MM.1S (cell line): ENCODE measurements around the gene OVOL3.

ENCODE experiments used
- DNase-seq: peaks from one replicate; pipeline ENCODE4 v3.0.0-alpha.2; 2015
- H2AFZ ChIP-seq: fragments of 300-600 bp; sonication (generic); 2 replicates; pipeline ENCODE4 v1.6.0; 2016; ENCODE audit warnings: antibody characterized with exemption, low read length
- H3F3A ChIP-seq: fragments of 300-600 bp; sonication (generic); 2 replicates; pipeline ENCODE4 v1.6.1; 2016; ENCODE audit warnings: mild to moderate bottlenecking, antibody characterized with exemption, low read length, moderate library complexity, mixed read lengths; ENCODE audit not compliant: insufficient read depth
- H3K27ac ChIP-seq: fragments of 300-600 bp; sonication (generic); 2 replicates; pipeline ENCODE4 v1.5.1; 2016; ENCODE audit warnings: mild to moderate bottlenecking, low read length
- H3K27me3 ChIP-seq: fragments of 300-600 bp; sonication (generic); replicated peaks from 2 replicates; pipeline ENCODE4 v1.6.0; 2016; ENCODE audit warnings: low read length; ENCODE audit not compliant: insufficient read depth
- H3K36me3 ChIP-seq: fragments of 300-600 bp; sonication (generic); replicated peaks from 2 replicates; pipeline ENCODE4 v1.6.1; 2016; ENCODE audit warnings: mild to moderate bottlenecking, low read length, mixed read lengths; ENCODE audit not compliant: insufficient read depth
- H3K4me1 ChIP-seq: fragments of 300-600 bp; sonication (generic); 2 replicates; pipeline ENCODE4 v1.6.1; 2016; ENCODE audit warnings: low read length, mixed read lengths
- H3K4me2 ChIP-seq: fragments of 300-600 bp; sonication (generic); 2 replicates; pipeline ENCODE4 v1.6.0; 2016; ENCODE audit warnings: low read depth, low read length
- H3K4me3 ChIP-seq: fragments of 300-600 bp; sonication (generic); 2 replicates; pipeline ENCODE4 v1.5.1; 2016; ENCODE audit warnings: low read length, mixed read lengths
- H3K79me2 ChIP-seq: fragments of 300-600 bp; sonication (generic); 2 replicates; pipeline ENCODE4 v1.6.1; 2016; ENCODE audit warnings: mixed run types, low read length, mixed read lengths
- H3K9ac ChIP-seq: fragments of 300-600 bp; sonication (generic); 2 replicates; pipeline ENCODE4 v1.6.1; 2016; ENCODE audit warnings: low read length, mixed read lengths
- H3K9me2 ChIP-seq: fragments of 300-600 bp; sonication (generic); replicated peaks from 2 replicates; pipeline ENCODE4 v1.6.1; 2016; ENCODE audit warnings: mild to moderate bottlenecking, low read length, mixed read lengths; ENCODE audit not compliant: insufficient read depth
- H3K9me3 ChIP-seq: fragments of 300-600 bp; sonication (generic); replicated peaks from 2 replicates; pipeline ENCODE4 v1.6.1; 2016; ENCODE audit warnings: mild to moderate bottlenecking, low read length, mixed read lengths; ENCODE audit not compliant: insufficient read depth
- H4K20me1 ChIP-seq: fragments of 300-600 bp; sonication (generic); 2 replicates; pipeline ENCODE4 v1.6.1; 2016; ENCODE audit warnings: mild to moderate bottlenecking, low read length, moderate library complexity, mixed read lengths; ENCODE audit not compliant: insufficient read depth
- CTCF ChIP-seq: fragments of 300-600 bp; sonication (generic); IDR thresholded peaks from 2 replicates; pipeline ENCODE4 v1.5.1; 2016; ENCODE audit warnings: antibody characterized with exemption, low read length, mixed read lengths
- EZH2 ChIP-seq: fragments of 300-600 bp; sonication (generic); optimal IDR thresholded peaks from 2 replicates; pipeline ENCODE3; 2017; ENCODE audit warnings: low read depth, mild to moderate bottlenecking, antibody characterized with exemption, low read length, mixed read lengths
- EZH2phosphoT487 ChIP-seq: fragments of 300-600 bp; sonication (generic); IDR thresholded peaks from 2 replicates; pipeline ENCODE4 v1.6.1; 2018; ENCODE audit warnings: antibody characterized with exemption, low read length

OVOL3 gene

GRCh38 chr19:36082916-36083315 lies 28.0 kb upstream of the OVOL3 start:
- Histone ChIP-seq H3K36me3 (peaks cover 7% of the 10 kb centered on the region; the same call in 1 of the 2 replicates), H3K27ac (no peak overlapping the region), H4K20me1 (no peaks in the 10 kb centered on the region), H3K27me3 (no peaks in the 10 kb centered on the region), H3K79me2 (no peaks in the 10 kb centered on the region), H3K9me2 (no peaks in the 10 kb centered on the region), H3F3A (no peaks in the 10 kb centered on the region), H3K4me1 (no peaks in the 10 kb centered on the region), H3K9me3 (no peaks in the 10 kb centered on the region), H3K4me3 (no peak overlapping the region), H3K9ac (no peak overlapping the region), H3K4me2 (no peak overlapping the region), H2AFZ (no peak overlapping the region)
- no peak for TF ChIP-seq CTCF
- no peak for TF ChIP-seq EZH2
- TF ChIP-seq EZH2phosphoT487 = no peak
- no peak for DNase-seq

- H3K4me1 ChIP-seq = no peaks in the 10 kb centered on the region
- no peaks in the 10 kb centered on the region for H3K9me2 ChIP-seq
- no peaks in the 10 kb centered on the region for H3K79me2 ChIP-seq
- H3K4me3 ChIP-seq = no peak overlapping the region
- no peaks in the 10 kb centered on the region for H3K9me3 ChIP-seq
- no peaks in the 10 kb centered on the region for H4K20me1 ChIP-seq
- H3K27me3 ChIP-seq = no peaks in the 10 kb centered on the region
- no peak overlapping the region for H3K4me2 ChIP-seq
- H3K9ac ChIP-seq = no peak overlapping the region
- no peak for DNase-seq
- H3K36me3 ChIP-seq = peaks cover 7% of the 10 kb centered on the region; the same call in 1 of the 2 replicates
- TF ChIP-seq EZH2phosphoT487 = no peak
- TF ChIP-seq CTCF = no peak
- no peak for TF ChIP-seq EZH2
- no peaks in the 10 kb centered on the region for H3F3A ChIP-seq
- H3K27ac ChIP-seq = no peak overlapping the region
- no peak overlapping the region for H2AFZ ChIP-seq
Observed at GRCh38 chr19:36084231-36085009, 26.5 kb upstream of the OVOL3 start.

GRCh38 chr19:36086326-36086725 lies 24.6 kb upstream of the OVOL3 start:
- H3K27me3 ChIP-seq = no peaks in the 10 kb centered on the region
- DNase-seq = no peak
- no peak overlapping the region for H3K9ac ChIP-seq
- H3K4me2 ChIP-seq = no peak overlapping the region
- no peaks in the 10 kb centered on the region for H3K9me3 ChIP-seq
- no peaks in the 10 kb centered on the region for H3F3A ChIP-seq
- no peaks in the 10 kb centered on the region for H4K20me1 ChIP-seq
- H3K4me3 ChIP-seq = no peak overlapping the region
- H3K4me1 ChIP-seq = no peaks in the 10 kb centered on the region
- H2AFZ ChIP-seq = no peak overlapping the region
- H3K79me2 ChIP-seq = no peaks in the 10 kb centered on the region
- H3K36me3 ChIP-seq = peaks cover 7% of the 10 kb centered on the region; the same call in 1 of the 2 replicates
- H3K9me2 ChIP-seq = no peaks in the 10 kb centered on the region
- no peak overlapping the region for H3K27ac ChIP-seq
- TF ChIP-seq EZH2phosphoT487 (no peak), CTCF (no peak), EZH2 (no peak)
